Panc1 (cell line): ENCODE data around the gene IHH. TPM values are rescaled to one million over a fixed set of nuclear protein-coding genes. Genes with fewer than 3 reads are reported as not detected.

Experiments
- ATAC-seq: fragments of 200-7000 bp; cut with Tn5 transposase; 2 replicates; pipeline ENCODE4 v1.9.1; 2020; ENCODE audit warnings: mild to moderate bottlenecking, moderate library complexity
- BruUV-seq: library from RNA; stranded (reverse); fragments of 400-500 nt; replicated peaks from 2 replicates; lab custom pipeline; 2021; lab: Mats Ljungman, UMichigan
- CTCF ChIA-PET: fragments of 300-600 bp; sonication (Branson Sonifier 250); formaldehyde crosslinking; loops from one replicate; lab custom pipeline; 2022; ENCODE audit warnings: antibody characterized with exemption; lab: Charles Lee
- POLR2A ChIA-PET: fragments of 300-600 bp; sonication (Branson Sonifier 250); formaldehyde crosslinking; loops from one replicate; lab custom pipeline; 2022; ENCODE audit warnings: antibody characterized with exemption; lab: Charles Lee
- DNase-seq: peaks from one replicate; pipeline ENCODE4 v3.0.0-alpha.2; 2010; ENCODE audit warnings: low read depth, low spot score
- H3K27ac ChIP-seq: 2 replicates; pipeline ENCODE4 v1.5.1; 2011; ENCODE audit warnings: mild to moderate bottlenecking, low read length, inconsistent platforms
- H3K27me3 ChIP-seq: fragments of 200-500 bp; sonication (Bioruptor generic); 2 replicates; pipeline ENCODE4 v1.6.0; 2014; ENCODE audit warnings: low read length, inconsistent platforms; ENCODE audit not compliant: control insufficient read depth, insufficient read depth
- H3K36me3 ChIP-seq: fragments of 200-500 bp; sonication (Bioruptor generic); 2 replicates; pipeline ENCODE4 v1.5.1; 2014; ENCODE audit warnings: inconsistent platforms, mild to moderate bottlenecking, low read length, moderate library complexity; ENCODE audit not compliant: control insufficient read depth, insufficient read depth
- H3K4me1 ChIP-seq: 2 replicates; pipeline ENCODE4 v1.5.1; 2011; ENCODE audit warnings: inconsistent platforms, mild to moderate bottlenecking, low read length, moderate library complexity; ENCODE audit not compliant: control insufficient read depth, insufficient read depth
- H3K4me3 ChIP-seq, 2 experiments: 2 replicates each; pipeline ENCODE4 v1.5.1; 2011 to 2012; ENCODE audit warnings: low read depth in 2 of 2, low read length in 2 of 2, mild to moderate bottlenecking in 2 of 2, inconsistent platforms in 1 of 2, moderate library complexity in 1 of 2
- H3K9me3 ChIP-seq: fragments of 200-500 bp; sonication (Bioruptor generic); 2 replicates; pipeline ENCODE4 v1.5.1; 2014; ENCODE audit warnings: low read depth, mild to moderate bottlenecking, inconsistent platforms, low read length, moderate library complexity; ENCODE audit not compliant: control insufficient read depth, insufficient read depth
- POLR2AphosphoS5 ChIP-seq: IDR thresholded peaks from 2 replicates; pipeline ENCODE4 v1.6.1; 2012; ENCODE audit warnings: mild to moderate bottlenecking, low read depth, low read length, moderate library complexity
- SIN3A ChIP-seq: IDR thresholded peaks from 2 replicates; pipeline ENCODE4 v1.6.1; 2012; ENCODE audit warnings: low read depth, mild to moderate bottlenecking, low read length, moderate library complexity, borderline replicate concordance; ENCODE audit not compliant: insufficient read depth
- TCF7L2 ChIP-seq: IDR thresholded peaks from 2 replicates; pipeline ENCODE4 v1.6.1; 2011; ENCODE audit warnings: mild to moderate bottlenecking, low read depth, low read length, inconsistent platforms
- in situ Hi-C: cut with HindIII; loops from 2 replicates; pipeline ENCODE4 v1.10.0; 2016; ENCODE audit warnings: low sequenced_read_pairs, low pct_unique_long_range_greater_than_20kb
- intact Hi-C: fragments of 100-400 bp; cut with micrococcal nuclease; formaldehyde crosslinking; loops from one replicate; pipeline ENCODE4 v1.10.0; 2022; ENCODE audit not compliant: unreplicated experiment
- total RNA-seq: library from RNA; stranded (reverse); gene quantifications from one replicate; pipeline ENCODE4 v1.2.1, GENCODE V29; 2021; ENCODE audit not compliant: unreplicated experiment
- TF ChIP-seq, protein P1 (sequence below): fragments of 450-650 bp; IDR thresholded peaks from 2 replicates; pipeline ENCODE4 v1.5.1; 2017; ENCODE audit warnings: mild to moderate bottlenecking
- TF ChIP-seq, protein P2 (sequence below), 2 experiments: IDR thresholded peaks; 2 replicates each; pipeline ENCODE4 v1.6.1; 2011 to 2012; ENCODE audit warnings: low read depth in 2 of 2, control low read depth in 1 of 2, low read length in 1 of 2, mild to moderate bottlenecking in 1 of 2, moderate library complexity in 1 of 2; ENCODE audit not compliant: insufficient read depth in 1 of 2

IHH gene
- total RNA-seq, 1 experiment from 2014 or later, result 0.23 TPM

DNA sequence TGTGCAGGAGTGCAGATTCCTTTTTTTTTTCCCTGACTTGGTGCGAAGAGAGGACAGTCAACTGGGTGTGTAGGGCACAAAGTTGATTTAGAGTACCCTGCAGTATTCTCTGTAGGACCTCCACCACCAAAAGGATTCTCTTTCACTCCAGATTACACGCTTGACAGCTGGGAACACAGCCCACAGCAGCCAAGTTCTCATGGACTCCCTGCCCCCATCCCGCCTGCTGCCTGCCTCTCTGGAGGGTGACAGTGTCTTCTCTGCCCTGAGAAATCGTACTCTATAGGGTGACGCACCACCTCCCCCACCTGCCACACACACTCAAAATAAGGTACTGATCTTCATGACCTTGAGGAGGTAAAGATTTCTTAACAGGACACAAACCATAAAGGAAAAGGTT lies 26.6 kb upstream of the IHH start:
- no TSS peak for BruUV-seq
- H3K27ac ChIP-seq, result no peak overlapping the region
- ChIA-PET CTCF (no interaction called here), POLR2A (interaction anchor here (0.6 to 0.7 kb wide), 2 partner anchors 95 to 1283 kb away, joined by 3 to 4 read pairs; no protein-coding TSS in a partner anchor)
- H3K4me1 ChIP-seq, result no peaks in the 10 kb centered on the region
- no peaks in the 10 kb centered on the region for H3K27me3 ChIP-seq
- H3K9me3 ChIP-seq, result no peaks in the 10 kb centered on the region
- intact Hi-C loops, result no loop called here
- TF ChIP-seq, protein P1, sequence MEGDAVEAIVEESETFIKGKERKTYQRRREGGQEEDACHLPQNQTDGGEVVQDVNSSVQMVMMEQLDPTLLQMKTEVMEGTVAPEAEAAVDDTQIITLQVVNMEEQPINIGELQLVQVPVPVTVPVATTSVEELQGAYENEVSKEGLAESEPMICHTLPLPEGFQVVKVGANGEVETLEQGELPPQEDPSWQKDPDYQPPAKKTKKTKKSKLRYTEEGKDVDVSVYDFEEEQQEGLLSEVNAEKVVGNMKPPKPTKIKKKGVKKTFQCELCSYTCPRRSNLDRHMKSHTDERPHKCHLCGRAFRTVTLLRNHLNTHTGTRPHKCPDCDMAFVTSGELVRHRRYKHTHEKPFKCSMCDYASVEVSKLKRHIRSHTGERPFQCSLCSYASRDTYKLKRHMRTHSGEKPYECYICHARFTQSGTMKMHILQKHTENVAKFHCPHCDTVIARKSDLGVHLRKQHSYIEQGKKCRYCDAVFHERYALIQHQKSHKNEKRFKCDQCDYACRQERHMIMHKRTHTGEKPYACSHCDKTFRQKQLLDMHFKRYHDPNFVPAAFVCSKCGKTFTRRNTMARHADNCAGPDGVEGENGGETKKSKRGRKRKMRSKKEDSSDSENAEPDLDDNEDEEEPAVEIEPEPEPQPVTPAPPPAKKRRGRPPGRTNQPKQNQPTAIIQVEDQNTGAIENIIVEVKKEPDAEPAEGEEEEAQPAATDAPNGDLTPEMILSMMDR, result no peak
- TF ChIP-seq, protein P2, sequence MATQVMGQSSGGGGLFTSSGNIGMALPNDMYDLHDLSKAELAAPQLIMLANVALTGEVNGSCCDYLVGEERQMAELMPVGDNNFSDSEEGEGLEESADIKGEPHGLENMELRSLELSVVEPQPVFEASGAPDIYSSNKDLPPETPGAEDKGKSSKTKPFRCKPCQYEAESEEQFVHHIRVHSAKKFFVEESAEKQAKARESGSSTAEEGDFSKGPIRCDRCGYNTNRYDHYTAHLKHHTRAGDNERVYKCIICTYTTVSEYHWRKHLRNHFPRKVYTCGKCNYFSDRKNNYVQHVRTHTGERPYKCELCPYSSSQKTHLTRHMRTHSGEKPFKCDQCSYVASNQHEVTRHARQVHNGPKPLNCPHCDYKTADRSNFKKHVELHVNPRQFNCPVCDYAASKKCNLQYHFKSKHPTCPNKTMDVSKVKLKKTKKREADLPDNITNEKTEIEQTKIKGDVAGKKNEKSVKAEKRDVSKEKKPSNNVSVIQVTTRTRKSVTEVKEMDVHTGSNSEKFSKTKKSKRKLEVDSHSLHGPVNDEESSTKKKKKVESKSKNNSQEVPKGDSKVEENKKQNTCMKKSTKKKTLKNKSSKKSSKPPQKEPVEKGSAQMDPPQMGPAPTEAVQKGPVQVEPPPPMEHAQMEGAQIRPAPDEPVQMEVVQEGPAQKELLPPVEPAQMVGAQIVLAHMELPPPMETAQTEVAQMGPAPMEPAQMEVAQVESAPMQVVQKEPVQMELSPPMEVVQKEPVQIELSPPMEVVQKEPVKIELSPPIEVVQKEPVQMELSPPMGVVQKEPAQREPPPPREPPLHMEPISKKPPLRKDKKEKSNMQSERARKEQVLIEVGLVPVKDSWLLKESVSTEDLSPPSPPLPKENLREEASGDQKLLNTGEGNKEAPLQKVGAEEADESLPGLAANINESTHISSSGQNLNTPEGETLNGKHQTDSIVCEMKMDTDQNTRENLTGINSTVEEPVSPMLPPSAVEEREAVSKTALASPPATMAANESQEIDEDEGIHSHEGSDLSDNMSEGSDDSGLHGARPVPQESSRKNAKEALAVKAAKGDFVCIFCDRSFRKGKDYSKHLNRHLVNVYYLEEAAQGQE (IDR thresholded peaks at IDR 0.05; ENCODE audit: insufficient read depth in 1 of 2, low read depth in 2 of 2, low read length in 1 of 2), result no peak
- TF ChIP-seq POLR2AphosphoS5, result no peak
- TF ChIP-seq SIN3A, result no peak
- TF ChIP-seq TCF7L2, result no peak
- no peak for ATAC-seq
- no peaks in the 10 kb centered on the region for H3K36me3 ChIP-seq
- DNase-seq, result no peak
- in situ Hi-C loops, result no loop called here
- H3K4me3 ChIP-seq, result no peak overlapping the region

DNA sequence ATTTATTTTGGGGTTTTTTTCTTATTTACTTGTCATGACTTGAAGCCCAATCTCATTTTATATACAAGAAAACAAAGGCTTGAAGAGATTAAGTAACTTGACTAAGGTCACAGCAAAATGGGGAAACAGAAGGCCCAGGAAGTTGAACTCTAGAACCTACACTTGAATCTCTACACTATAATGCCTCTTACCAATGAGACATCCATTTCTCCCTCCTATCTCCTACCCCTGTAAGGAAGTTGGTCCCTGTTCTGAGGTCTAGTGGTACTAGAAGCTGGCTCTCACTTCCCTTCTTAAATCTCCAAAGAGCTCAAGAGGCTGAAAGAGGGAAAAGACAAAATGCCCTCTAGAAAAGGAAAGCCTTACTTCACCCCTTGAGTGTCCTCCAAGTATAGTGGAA lies 25.5 kb upstream of the IHH start:
- Histone ChIP-seq H3K36me3 (no peaks in the 10 kb centered on the region), H3K9me3 (no peaks in the 10 kb centered on the region), H3K4me1 (no peaks in the 10 kb centered on the region), H3K27me3 (no peaks in the 10 kb centered on the region), H3K4me3 (no peak overlapping the region), H3K27ac (no peak overlapping the region)
- no peak for TF ChIP-seq TCF7L2
- no peak for TF ChIP-seq POLR2AphosphoS5
- TF ChIP-seq SIN3A, result no peak
- TF ChIP-seq, protein P1, result no peak
- POLR2A ChIA-PET, result no interaction called here
- CTCF ChIA-PET, result interaction anchor here (0.7 kb wide), 1 partner anchor 229 kb away, joined by 3 read pairs; no protein-coding TSS in a partner anchor
- in situ Hi-C loops (no loop called here), intact Hi-C loops (no loop called here)
- no peak for ATAC-seq
- no TSS peak for BruUV-seq
- DNase-seq, result no peak
